GM12878 (cell line): ENCODE measurements around the gene GDI2. TPM values are rescaled to one million over a fixed set of nuclear protein-coding genes. Genes with fewer than 3 reads are reported as not detected.

ENCODE experiments used
- ATF7 ChIP-seq: fragments of 450-650 bp; IDR thresholded peaks from 2 replicates; pipeline ENCODE4 v1.6.1; 2016; ENCODE audit warnings: low read depth, mild to moderate bottlenecking
- EGR1 ChIP-seq, 2 experiments: IDR thresholded peaks; 1 replicate in 1 of 2; 2 replicates in 1 of 2; pipeline ENCODE4 v1.6.1; 2011 to 2012; ENCODE audit warnings: low read depth in 2 of 2, low read length in 2 of 2, borderline replicate concordance in 1 of 2, mild to moderate bottlenecking in 1 of 2, moderate library complexity in 1 of 2
- EP300 ChIP-seq, 2 experiments: fragments of 150-350 bp in 1 of 2; IDR thresholded peaks; 2 replicates each; pipeline ENCODE4 v1.6.1; 2011 to 2012; ENCODE audit warnings: low read depth in 2 of 2, low read length in 2 of 2, borderline replicate concordance in 1 of 2, improper control_type of control experiment in 1 of 2, inconsistent platforms in 1 of 2; ENCODE audit not compliant: control insufficient read depth in 1 of 2
- ETV6 ChIP-seq, 2 experiments: fragments of 450-650 bp in 1 of 2; IDR thresholded peaks in 1 of 2; conservative IDR thresholded peaks in 1 of 2; 2 replicates each; pipeline ENCODE4 v1.6.1; 2014; ENCODE audit warnings: antibody characterized with exemption in 1 of 2, borderline replicate concordance in 1 of 2, low read depth in 1 of 2, mild to moderate bottlenecking in 1 of 2, moderate library complexity in 1 of 2
- GATAD2B ChIP-seq: fragments of 450-650 bp; conservative IDR thresholded peaks from 2 replicates; pipeline ENCODE4 v1.6.1; 2017; ENCODE audit warnings: low read depth, mild to moderate bottlenecking, moderate library complexity
- IKZF1 ChIP-seq: fragments of 450-650 bp; conservative IDR thresholded peaks from 2 replicates; pipeline ENCODE4 v1.6.1; 2017; ENCODE audit warnings: antibody characterized with exemption, mild to moderate bottlenecking
- IRF4 ChIP-seq: IDR thresholded peaks from 2 replicates; pipeline ENCODE4 v1.6.1; 2011; ENCODE audit warnings: low read depth, low read length
- MTA2 ChIP-seq: fragments of 450-650 bp; IDR thresholded peaks from 2 replicates; pipeline ENCODE4 v1.6.1; 2016; ENCODE audit warnings: low read depth, mild to moderate bottlenecking, moderate library complexity
- NKRF ChIP-seq: fragments of 450-650 bp; conservative IDR thresholded peaks from 2 replicates; pipeline ENCODE4 v1.6.1; 2017; ENCODE audit warnings: mild to moderate bottlenecking, moderate library complexity
- SMARCA5 ChIP-seq: fragments of 450-650 bp; IDR thresholded peaks from 2 replicates; pipeline ENCODE4 v1.6.1; 2017; ENCODE audit warnings: mild to moderate bottlenecking
- SPI1 ChIP-seq: IDR thresholded peaks from 2 replicates; pipeline ENCODE4 v1.6.1; 2011; ENCODE audit warnings: low read depth, mild to moderate bottlenecking, low read length, moderate library complexity, borderline replicate concordance; ENCODE audit not compliant: insufficient read depth
- SUPT20H ChIP-seq: IDR thresholded peaks from 2 replicates; pipeline ENCODE4 v1.6.1; 2011; ENCODE audit warnings: low read depth, mild to moderate bottlenecking, low read length, moderate library complexity, borderline replicate concordance; ENCODE audit not compliant: control insufficient read depth
- polyA plus RNA-seq, 11 experiments: library from polyadenylated mRNA; depleted of rRNA in 4 of 11; unstranded in 6 of 11; stranded (reverse) in 5 of 11; fragments of >200 nt; fragmentation: Nextera tagmentation in 4 of 11; fragmentation: Illumina TruSeq in 1 of 11; extraction: Ambion mirVana in 4 of 11; extraction: Trizol in 1 of 11; gene quantifications; 1 replicate in 1 of 11; 2 replicates in 10 of 11; pipeline versions ENCODE4 v1.2.1 to v1.2.3, GENCODE V29; 2011 to 2016; ENCODE audit warnings: inconsistent platforms in 2 of 11, missing spikeins in 2 of 11, low read depth in 1 of 11
- total RNA-seq, 4 experiments: library from RNA; depleted of rRNA in 3 of 4; stranded (reverse); fragments of >200 nt in 3 of 4; fragmentation: Illumina TruSeq in 1 of 4; extraction: Trizol in 1 of 4; gene quantifications; 2 replicates each; pipeline versions ENCODE4 v1.2.1 to v1.2.3, GENCODE V29; 2013 to 2021
- TF ChIP-seq, protein P1 (sequence below): IDR thresholded peaks from 2 replicates; pipeline ENCODE4 v1.6.1; 2011; ENCODE audit warnings: low read depth, low read length, improper control_type of control experiment, borderline replicate concordance
- TF ChIP-seq, protein P2 (sequence below): fragments of 450-650 bp; IDR thresholded peaks from 2 replicates; pipeline ENCODE4 v1.6.1; 2017; ENCODE audit warnings: mild to moderate bottlenecking, moderate library complexity

Gene GDI2
- total and polyA plus RNA-seq, 10 of the 15 experiments (the other 5 are each of a cell fraction or from before 2014, with no cell fraction given): 261 to 395 (median 276) TPM

DNA sequence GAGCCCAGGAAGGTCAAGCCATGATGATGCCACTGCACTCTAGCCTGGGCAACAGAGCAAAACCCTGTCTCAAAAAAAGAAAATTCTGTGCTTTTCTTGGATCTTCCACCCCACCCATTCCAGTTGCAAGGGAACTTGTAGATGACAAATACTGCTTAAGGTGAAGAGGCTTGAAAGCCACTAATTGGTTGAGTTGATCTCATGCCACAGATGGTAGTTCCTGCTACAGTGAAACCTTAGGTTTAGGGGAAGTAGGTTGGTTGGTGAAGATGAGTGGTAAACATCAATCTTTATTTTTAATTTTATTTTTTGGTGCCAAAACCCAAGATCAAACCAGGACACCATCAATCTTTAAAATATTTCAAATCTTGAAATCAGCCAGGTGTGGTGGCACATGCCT lies 2.9 kb upstream of the GDI2 start (continued):
- TF ChIP-seq, protein P1, sequence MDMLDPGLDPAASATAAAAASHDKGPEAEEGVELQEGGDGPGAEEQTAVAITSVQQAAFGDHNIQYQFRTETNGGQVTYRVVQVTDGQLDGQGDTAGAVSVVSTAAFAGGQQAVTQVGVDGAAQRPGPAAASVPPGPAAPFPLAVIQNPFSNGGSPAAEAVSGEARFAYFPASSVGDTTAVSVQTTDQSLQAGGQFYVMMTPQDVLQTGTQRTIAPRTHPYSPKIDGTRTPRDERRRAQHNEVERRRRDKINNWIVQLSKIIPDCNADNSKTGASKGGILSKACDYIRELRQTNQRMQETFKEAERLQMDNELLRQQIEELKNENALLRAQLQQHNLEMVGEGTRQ: no peak
- TF ChIP-seq, protein P2, sequence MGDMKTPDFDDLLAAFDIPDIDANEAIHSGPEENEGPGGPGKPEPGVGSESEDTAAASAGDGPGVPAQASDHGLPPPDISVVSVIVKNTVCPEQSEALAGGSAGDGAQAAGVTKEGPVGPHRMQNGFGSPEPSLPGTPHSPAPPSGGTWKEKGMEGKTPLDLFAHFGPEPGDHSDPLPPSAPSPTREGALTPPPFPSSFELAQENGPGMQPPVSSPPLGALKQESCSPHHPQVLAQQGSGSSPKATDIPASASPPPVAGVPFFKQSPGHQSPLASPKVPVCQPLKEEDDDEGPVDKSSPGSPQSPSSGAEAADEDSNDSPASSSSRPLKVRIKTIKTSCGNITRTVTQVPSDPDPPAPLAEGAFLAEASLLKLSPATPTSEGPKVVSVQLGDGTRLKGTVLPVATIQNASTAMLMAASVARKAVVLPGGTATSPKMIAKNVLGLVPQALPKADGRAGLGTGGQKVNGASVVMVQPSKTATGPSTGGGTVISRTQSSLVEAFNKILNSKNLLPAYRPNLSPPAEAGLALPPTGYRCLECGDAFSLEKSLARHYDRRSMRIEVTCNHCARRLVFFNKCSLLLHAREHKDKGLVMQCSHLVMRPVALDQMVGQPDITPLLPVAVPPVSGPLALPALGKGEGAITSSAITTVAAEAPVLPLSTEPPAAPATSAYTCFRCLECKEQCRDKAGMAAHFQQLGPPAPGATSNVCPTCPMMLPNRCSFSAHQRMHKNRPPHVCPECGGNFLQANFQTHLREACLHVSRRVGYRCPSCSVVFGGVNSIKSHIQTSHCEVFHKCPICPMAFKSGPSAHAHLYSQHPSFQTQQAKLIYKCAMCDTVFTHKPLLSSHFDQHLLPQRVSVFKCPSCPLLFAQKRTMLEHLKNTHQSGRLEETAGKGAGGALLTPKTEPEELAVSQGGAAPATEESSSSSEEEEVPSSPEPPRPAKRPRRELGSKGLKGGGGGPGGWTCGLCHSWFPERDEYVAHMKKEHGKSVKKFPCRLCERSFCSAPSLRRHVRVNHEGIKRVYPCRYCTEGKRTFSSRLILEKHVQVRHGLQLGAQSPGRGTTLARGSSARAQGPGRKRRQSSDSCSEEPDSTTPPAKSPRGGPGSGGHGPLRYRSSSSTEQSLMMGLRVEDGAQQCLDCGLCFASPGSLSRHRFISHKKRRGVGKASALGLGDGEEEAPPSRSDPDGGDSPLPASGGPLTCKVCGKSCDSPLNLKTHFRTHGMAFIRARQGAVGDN: no peak
- no peak for TF ChIP-seq SUPT20H
- TF ChIP-seq ETV6 (conservative IDR thresholded peaks at IDR 0.05 in 1 of 2, IDR thresholded peaks at IDR 0.05 in 1 of 2; ENCODE audit: borderline replicate concordance in 1 of 2, low read depth in 1 of 2): 0 out of 4 replicates have a peak, but pooled peaks of 1 of the 2 experiments have one; percentile 22
- TF ChIP-seq ATF7: no peak
- TF ChIP-seq EGR1 (IDR thresholded peaks at IDR 0.05; ENCODE audit: borderline replicate concordance in 1 of 2, low read depth in 2 of 2, low read length in 2 of 2): no peak
- TF ChIP-seq EP300 (IDR thresholded peaks at IDR 0.05; ENCODE audit: borderline replicate concordance in 1 of 2, control insufficient read depth in 1 of 2, low read depth in 2 of 2, low read length in 2 of 2): no peak
- TF ChIP-seq IRF4: no peak
- no peak for TF ChIP-seq NKRF
- no peak for TF ChIP-seq GATAD2B
- no peak for TF ChIP-seq SMARCA5
- peak; percentile 18; the same call in 1 of the 2 replicates for TF ChIP-seq SPI1
- 0 out of 2 replicates have a peak, but pooled peaks have one; percentile 18 for TF ChIP-seq IKZF1
- TF ChIP-seq MTA2: peak; percentile 37; the same call in 1 of the 2 replicates
- TF ChIP-seq, all 136 proteins: peak for 10
